ENCODE measurements around the gene ADM5.

ADM5 gene

GRCh38 chr19:49645995-49646394 lies 43.4 kb upstream of the ADM5 start:
- H3K9ac ChIP-seq (ENCODE audit: insufficient read length): no peak overlapping the region
- TF ChIP-seq POLR2AphosphoS5 (IDR thresholded peaks at IDR 0.05; ENCODE audit: borderline replicate concordance, low read depth, low read length) (no peak), EZH2 (IDR thresholded peaks at IDR 0.05) (no peak), FOXP2 (optimal IDR thresholded peaks at IDR 0.05; ENCODE audit: control extremely low read depth, extremely low read length, insufficient read depth) (no peak)
- H3K27ac ChIP-seq: no peak overlapping the region
- H3K36me3 ChIP-seq (ENCODE audit: insufficient read depth, low read length): peaks cover 29% of the 10 kb centered on the region; the same call in 1 of the 2 replicates
- no peak for DNase-seq (ENCODE audit: low read depth, low spot score)
- no peaks in the 10 kb centered on the region for H3K9me3 ChIP-seq (ENCODE audit: low read depth, low read length)
- no peak overlapping the region for H3K4me3 ChIP-seq

- Histone ChIP-seq H3K36me3 (ENCODE audit: insufficient read depth, low read length) (peaks cover 32% of the 10 kb centered on the region; the same call in 1 of the 2 replicates), H3K9me3 (ENCODE audit: low read depth, low read length) (no peaks in the 10 kb centered on the region), H3K27ac (no peak overlapping the region), H3K4me3 (no peak overlapping the region), H3K9ac (ENCODE audit: insufficient read length) (no peak overlapping the region)
- no peak for TF ChIP-seq POLR2AphosphoS5 (IDR thresholded peaks at IDR 0.05; ENCODE audit: borderline replicate concordance, low read depth, low read length)
- TF ChIP-seq FOXP2 (optimal IDR thresholded peaks at IDR 0.05; ENCODE audit: control extremely low read depth, extremely low read length, insufficient read depth): no peak
- TF ChIP-seq EZH2 (IDR thresholded peaks at IDR 0.05): no peak
- DNase-seq (ENCODE audit: low read depth, low spot score): no peak
These were observed 42.8 kb upstream of the ADM5 start for GRCh38 chr19:49646586-49646985.

GRCh38 chr19:49651029-49651819 lies 38.2 kb upstream of the ADM5 start:
- no peak for TF ChIP-seq POLR2AphosphoS5 (IDR thresholded peaks at IDR 0.05; ENCODE audit: borderline replicate concordance, low read depth, low read length)
- TF ChIP-seq EZH2 (IDR thresholded peaks at IDR 0.05): no peak
- TF ChIP-seq FOXP2 (optimal IDR thresholded peaks at IDR 0.05; ENCODE audit: control extremely low read depth, extremely low read length, insufficient read depth): no peak
- Histone ChIP-seq H3K4me3 (no peak overlapping the region), H3K9ac (ENCODE audit: insufficient read length) (no peak overlapping the region), H3K36me3 (ENCODE audit: insufficient read depth, low read length) (peaks cover 61% of the 10 kb centered on the region; the same call in 1 of the 2 replicates), H3K9me3 (ENCODE audit: low read depth, low read length) (no peaks in the 10 kb centered on the region), H3K27ac (no peak overlapping the region)
- DNase-seq (ENCODE audit: low read depth, low spot score): no peak

GRCh38 chr19:49651820-49652550 lies 37.4 kb upstream of the ADM5 start:
- H3K36me3 ChIP-seq (ENCODE audit: insufficient read depth, low read length): peaks cover 60% of the 10 kb centered on the region; the same call in 1 of the 2 replicates
- no peak for DNase-seq (ENCODE audit: low read depth, low spot score)
- H3K27ac ChIP-seq: no peak overlapping the region
- no peak overlapping the region for H3K4me3 ChIP-seq
- TF ChIP-seq EZH2 (IDR thresholded peaks at IDR 0.05) (no peak), FOXP2 (optimal IDR thresholded peaks at IDR 0.05; ENCODE audit: control extremely low read depth, extremely low read length, insufficient read depth) (no peak), POLR2AphosphoS5 (IDR thresholded peaks at IDR 0.05; ENCODE audit: borderline replicate concordance, low read depth, low read length) (no peak)
- no peak overlapping the region for H3K9ac ChIP-seq (ENCODE audit: insufficient read length)
- H3K9me3 ChIP-seq (ENCODE audit: low read depth, low read length): no peaks in the 10 kb centered on the region

GRCh38 chr19:49652551-49653465 lies 36.6 kb upstream of the ADM5 start:
- Histone ChIP-seq H3K9me3 (ENCODE audit: low read depth, low read length) (no peaks in the 10 kb centered on the region), H3K4me3 (no peak overlapping the region), H3K27ac (no peak overlapping the region), H3K36me3 (ENCODE audit: insufficient read depth, low read length) (peaks cover 59% of the 10 kb centered on the region; the same call in 1 of the 2 replicates), H3K9ac (ENCODE audit: insufficient read length) (no peak overlapping the region)
- no peak for DNase-seq (ENCODE audit: low read depth, low spot score)
- no peak for TF ChIP-seq FOXP2 (optimal IDR thresholded peaks at IDR 0.05; ENCODE audit: control extremely low read depth, extremely low read length, insufficient read depth)
- TF ChIP-seq POLR2AphosphoS5 (IDR thresholded peaks at IDR 0.05; ENCODE audit: borderline replicate concordance, low read depth, low read length): no peak
- no peak for TF ChIP-seq EZH2 (IDR thresholded peaks at IDR 0.05)

- no peak overlapping the region for H3K4me3 ChIP-seq
- TF ChIP-seq EZH2 (IDR thresholded peaks at IDR 0.05): no peak
- TF ChIP-seq POLR2AphosphoS5 (IDR thresholded peaks at IDR 0.05; ENCODE audit: borderline replicate concordance, low read depth, low read length): no peak
- no peak for TF ChIP-seq FOXP2 (optimal IDR thresholded peaks at IDR 0.05; ENCODE audit: control extremely low read depth, extremely low read length, insufficient read depth)
- DNase-seq (ENCODE audit: low read depth, low spot score): no peak
- peaks cover 65% of the 10 kb centered on the region for H3K36me3 ChIP-seq (ENCODE audit: insufficient read depth, low read length)
- no peaks in the 10 kb centered on the region for H3K9me3 ChIP-seq (ENCODE audit: low read depth, low read length)
- no peak overlapping the region for H3K27ac ChIP-seq
- no peak overlapping the region for H3K9ac ChIP-seq (ENCODE audit: insufficient read length)
These were observed 36.0 kb upstream of the ADM5 start for GRCh38 chr19:49653466-49653806.

- no peak overlapping the region for H3K4me3 ChIP-seq
- H3K9me3 ChIP-seq (ENCODE audit: low read depth, low read length): no peaks in the 10 kb centered on the region
- DNase-seq (ENCODE audit: low read depth, low spot score): no peak
- peaks cover 73% of the 10 kb centered on the region for H3K36me3 ChIP-seq (ENCODE audit: insufficient read depth, low read length)
- TF ChIP-seq POLR2AphosphoS5 (IDR thresholded peaks at IDR 0.05; ENCODE audit: borderline replicate concordance, low read depth, low read length) (no peak), FOXP2 (optimal IDR thresholded peaks at IDR 0.05; ENCODE audit: control extremely low read depth, extremely low read length, insufficient read depth) (no peak), EZH2 (IDR thresholded peaks at IDR 0.05) (no peak)
- no peak overlapping the region for H3K27ac ChIP-seq
- no peak overlapping the region for H3K9ac ChIP-seq (ENCODE audit: insufficient read length)
These were observed 34.8 kb upstream of the ADM5 start for GRCh38 chr19:49654581-49654980.

Data from SK-N-MC (cell line).